MM.1S (cell line): ENCODE measurements around the gene ZNF692.
A peak's percentile ranks its signal among the peaks of the same experiment; 100 is the strongest.
"Not testable (repeated sequence)": the region's sequence is repeated elsewhere in the genome, so short reads cannot be mapped to it uniquely, and the experiment has no call there.

Experiments
- DNase-seq: peaks from one replicate; pipeline ENCODE4 v3.0.0-alpha.2; 2015
- H2AFZ ChIP-seq: fragments of 300-600 bp; sonication (generic); 2 replicates; pipeline ENCODE4 v1.6.0; 2016; ENCODE audit warnings: antibody characterized with exemption, low read length
- H3F3A ChIP-seq: fragments of 300-600 bp; sonication (generic); 2 replicates; pipeline ENCODE4 v1.6.1; 2016; ENCODE audit warnings: mild to moderate bottlenecking, antibody characterized with exemption, low read length, moderate library complexity, mixed read lengths; ENCODE audit not compliant: insufficient read depth
- H3K27ac ChIP-seq: fragments of 300-600 bp; sonication (generic); 2 replicates; pipeline ENCODE4 v1.5.1; 2016; ENCODE audit warnings: mild to moderate bottlenecking, low read length
- H3K27me3 ChIP-seq: fragments of 300-600 bp; sonication (generic); replicated peaks from 2 replicates; pipeline ENCODE4 v1.6.0; 2016; ENCODE audit warnings: low read length; ENCODE audit not compliant: insufficient read depth
- H3K36me3 ChIP-seq: fragments of 300-600 bp; sonication (generic); replicated peaks from 2 replicates; pipeline ENCODE4 v1.6.1; 2016; ENCODE audit warnings: mild to moderate bottlenecking, low read length, mixed read lengths; ENCODE audit not compliant: insufficient read depth
- H3K4me1 ChIP-seq: fragments of 300-600 bp; sonication (generic); 2 replicates; pipeline ENCODE4 v1.6.1; 2016; ENCODE audit warnings: low read length, mixed read lengths
- H3K4me2 ChIP-seq: fragments of 300-600 bp; sonication (generic); 2 replicates; pipeline ENCODE4 v1.6.0; 2016; ENCODE audit warnings: low read depth, low read length
- H3K4me3 ChIP-seq: fragments of 300-600 bp; sonication (generic); 2 replicates; pipeline ENCODE4 v1.5.1; 2016; ENCODE audit warnings: low read length, mixed read lengths
- H3K79me2 ChIP-seq: fragments of 300-600 bp; sonication (generic); 2 replicates; pipeline ENCODE4 v1.6.1; 2016; ENCODE audit warnings: mixed run types, low read length, mixed read lengths
- H3K9ac ChIP-seq: fragments of 300-600 bp; sonication (generic); 2 replicates; pipeline ENCODE4 v1.6.1; 2016; ENCODE audit warnings: low read length, mixed read lengths
- H3K9me2 ChIP-seq: fragments of 300-600 bp; sonication (generic); replicated peaks from 2 replicates; pipeline ENCODE4 v1.6.1; 2016; ENCODE audit warnings: mild to moderate bottlenecking, low read length, mixed read lengths; ENCODE audit not compliant: insufficient read depth
- H3K9me3 ChIP-seq: fragments of 300-600 bp; sonication (generic); replicated peaks from 2 replicates; pipeline ENCODE4 v1.6.1; 2016; ENCODE audit warnings: mild to moderate bottlenecking, low read length, mixed read lengths; ENCODE audit not compliant: insufficient read depth
- H4K20me1 ChIP-seq: fragments of 300-600 bp; sonication (generic); 2 replicates; pipeline ENCODE4 v1.6.1; 2016; ENCODE audit warnings: mild to moderate bottlenecking, low read length, moderate library complexity, mixed read lengths; ENCODE audit not compliant: insufficient read depth
- CTCF ChIP-seq: fragments of 300-600 bp; sonication (generic); IDR thresholded peaks from 2 replicates; pipeline ENCODE4 v1.5.1; 2016; ENCODE audit warnings: antibody characterized with exemption, low read length, mixed read lengths
- EZH2 ChIP-seq: fragments of 300-600 bp; sonication (generic); optimal IDR thresholded peaks from 2 replicates; pipeline ENCODE3; 2017; ENCODE audit warnings: low read depth, mild to moderate bottlenecking, antibody characterized with exemption, low read length, mixed read lengths
- EZH2phosphoT487 ChIP-seq: fragments of 300-600 bp; sonication (generic); IDR thresholded peaks from 2 replicates; pipeline ENCODE4 v1.6.1; 2018; ENCODE audit warnings: antibody characterized with exemption, low read length

Gene ZNF692

GRCh38 chr1:248804771-248805681, 53.9 kb downstream of the ZNF692 start:
- peaks cover 34% of the 10 kb centered on the region for H3K4me1 ChIP-seq
- H3K4me3 ChIP-seq: peak overlapping the region; percentile 34
- peak overlapping the region; percentile 9; the same call in 1 of the 2 replicates for H3K9ac ChIP-seq
- H3K9me3 ChIP-seq: no peaks in the 10 kb centered on the region
- TF ChIP-seq EZH2phosphoT487: no peak
- no peak for TF ChIP-seq CTCF
- no peak for TF ChIP-seq EZH2
- H3K36me3 ChIP-seq: no peaks in the 10 kb centered on the region
- no peaks in the 10 kb centered on the region for H3K9me2 ChIP-seq
- H3F3A ChIP-seq: peaks cover 25% of the 10 kb centered on the region
- H3K27ac ChIP-seq: peak overlapping the region; percentile 66
- DNase-seq: peak; percentile 68
- H3K4me2 ChIP-seq: peak overlapping the region; percentile 72
- no peaks in the 10 kb centered on the region for H3K79me2 ChIP-seq
- no peaks in the 10 kb centered on the region for H3K27me3 ChIP-seq
- H4K20me1 ChIP-seq: no peaks in the 10 kb centered on the region
- peak overlapping the region; percentile 44 for H2AFZ ChIP-seq

- not testable (repeated sequence) for H3K79me2 ChIP-seq, H3K9me3 ChIP-seq, H3K36me3 ChIP-seq, H3K4me3 ChIP-seq, H3K9me2 ChIP-seq, H3K27me3 ChIP-seq, H3K27ac ChIP-seq, H3K4me2 ChIP-seq, H2AFZ ChIP-seq, H4K20me1 ChIP-seq, H3K9ac ChIP-seq, DNase-seq
- peaks cover 34% of the 10 kb centered on the region for H3K4me1 ChIP-seq
- H3F3A ChIP-seq: peaks cover 22% of the 10 kb centered on the region
Measured at GRCh38 chr1:248803501-248803900, 55.4 kb downstream of the ZNF692 start.

- Histone ChIP-seq H3K9me3 (no peaks in the 10 kb centered on the region), H3K36me3 (no peaks in the 10 kb centered on the region), H3K79me2 (no peaks in the 10 kb centered on the region), H3K9me2 (no peaks in the 10 kb centered on the region), H3K9ac (no peak overlapping the region), H3K4me3 (no peak overlapping the region), H4K20me1 (no peaks in the 10 kb centered on the region), H3K4me1 (peaks cover 34% of the 10 kb centered on the region), H3K27me3 (no peaks in the 10 kb centered on the region), H3K4me2 (no peak overlapping the region), H3F3A (peaks cover 22% of the 10 kb centered on the region), H2AFZ (no peak overlapping the region), H3K27ac (no peak overlapping the region)
- no peak for DNase-seq
- TF ChIP-seq EZH2 (no peak), CTCF (no peak), EZH2phosphoT487 (no peak)
Measured at GRCh38 chr1:248802454-248802853, 56.4 kb downstream of the ZNF692 start.

- TF ChIP-seq EZH2 (no peak), CTCF (no peak)
- H2AFZ ChIP-seq: no peak overlapping the region
- H4K20me1 ChIP-seq: no peaks in the 10 kb centered on the region
- peak; percentile 33 for DNase-seq
- H3K4me3 ChIP-seq: peak overlapping the region; percentile 14; the same call in 1 of the 2 replicates
- no peak overlapping the region; the same call in 1 of the 2 replicates for H3K27ac ChIP-seq
- H3K9me3 ChIP-seq: no peaks in the 10 kb centered on the region
- no peaks in the 10 kb centered on the region for H3K36me3 ChIP-seq
- no peaks in the 10 kb centered on the region for H3K9me2 ChIP-seq
- H3K4me1 ChIP-seq: peaks cover 18% of the 10 kb centered on the region
- H3F3A ChIP-seq: peaks cover 13% of the 10 kb centered on the region
- H3K27me3 ChIP-seq: no peaks in the 10 kb centered on the region
- H3K9ac ChIP-seq: no peak overlapping the region
- no peaks in the 10 kb centered on the region for H3K79me2 ChIP-seq
- peak overlapping the region; percentile 52 for H3K4me2 ChIP-seq
Measured at GRCh38 chr1:248800459-248800858, 58.4 kb downstream of the ZNF692 start.
